Tibial nerve (tissue), 4 donors: Measurements from ENCODE around the gene FBLN2. TPM values are rescaled to one million over a fixed set of nuclear protein-coding genes. Genes with fewer than 3 reads are reported as not detected.

ENCODE experiments used
- DNase-seq, 2 donors: peaks; one replicate each; pipeline ENCODE4 v3.0.0-alpha.2; 2019; ENCODE audit warnings: low spot score in 2 of 2
- H3K27ac ChIP-seq, 4 donors: fragments of 200-600 bp; sonication (generic) in 3 of 4; one replicate each; pipeline ENCODE4 v1.5.1; 2017 to 2019; ENCODE audit warnings: mild to moderate bottlenecking in 1 of 4
- H3K27me3 ChIP-seq, 2 donors: fragments of 200-600 bp; sonication (generic) in 1 of 2; one replicate each; pipeline versions ENCODE4 v1.5.1 to v1.6.0; 2017 to 2019
- H3K36me3 ChIP-seq, 3 donors: fragments of 200-600 bp; sonication (generic); one replicate each; pipeline ENCODE4 v1.5.1; 2018 to 2019
- H3K4me1 ChIP-seq, 4 donors: fragments of 200-600 bp; sonication (generic) in 3 of 4; one replicate each; pipeline ENCODE4 v1.5.1; 2017 to 2019
- H3K4me3 ChIP-seq, 4 donors: fragments of 200-600 bp; sonication (generic) in 3 of 4; one replicate each; pipeline ENCODE4 v1.5.1; 2017 to 2019; ENCODE audit warnings: mild to moderate bottlenecking in 1 of 4, moderate library complexity in 1 of 4
- H3K9me3 ChIP-seq, 4 donors: fragments of 200-600 bp; sonication (generic) in 3 of 4; one replicate each; pipeline ENCODE4 v1.5.1; 2017 to 2019
- CTCF ChIP-seq, 5 experiments: fragments of 200-600 bp in 3 of 5; fragments of 450-650 bp in 2 of 5; sonication (generic) in 3 of 5; IDR thresholded peaks; one replicate each; pipeline ENCODE4 v1.5.1; 2016 to 2019; ENCODE audit warnings: antibody characterized with exemption in 5 of 5, mild to moderate bottlenecking in 3 of 5, moderate library complexity in 2 of 5
- EP300 ChIP-seq, 2 donors: sonication (generic); formaldehyde crosslinking; IDR thresholded peaks; one replicate each; pipeline ENCODE4 v1.6.1; 2017; ENCODE audit warnings: antibody characterized with exemption in 2 of 2, mild to moderate bottlenecking in 1 of 2
- POLR2A ChIP-seq, 2 donors: fragments of 450-650 bp; IDR thresholded peaks; one replicate each; pipeline ENCODE4 v1.6.1; 2017; ENCODE audit warnings: antibody characterized with exemption in 2 of 2, mild to moderate bottlenecking in 2 of 2, moderate library complexity in 2 of 2
- WGBS, 2 donors: methylation state at CpG; one replicate each; pipeline ENCODE4 v1.1.5; 2018; 5-methylcytosine and 5-hydroxymethylcytosine counted together
- total RNA-seq, 4 donors: library from RNA; depleted of rRNA; stranded (reverse); fragments of >200 nt; gene quantifications; one replicate each; pipeline ENCODE4 v1.1.0, GENCODE V29; 2016

The FBLN2 gene
- total RNA-seq, 4 donors from 2014 or later: 185 to 445 (median 240) TPM

DNA sequence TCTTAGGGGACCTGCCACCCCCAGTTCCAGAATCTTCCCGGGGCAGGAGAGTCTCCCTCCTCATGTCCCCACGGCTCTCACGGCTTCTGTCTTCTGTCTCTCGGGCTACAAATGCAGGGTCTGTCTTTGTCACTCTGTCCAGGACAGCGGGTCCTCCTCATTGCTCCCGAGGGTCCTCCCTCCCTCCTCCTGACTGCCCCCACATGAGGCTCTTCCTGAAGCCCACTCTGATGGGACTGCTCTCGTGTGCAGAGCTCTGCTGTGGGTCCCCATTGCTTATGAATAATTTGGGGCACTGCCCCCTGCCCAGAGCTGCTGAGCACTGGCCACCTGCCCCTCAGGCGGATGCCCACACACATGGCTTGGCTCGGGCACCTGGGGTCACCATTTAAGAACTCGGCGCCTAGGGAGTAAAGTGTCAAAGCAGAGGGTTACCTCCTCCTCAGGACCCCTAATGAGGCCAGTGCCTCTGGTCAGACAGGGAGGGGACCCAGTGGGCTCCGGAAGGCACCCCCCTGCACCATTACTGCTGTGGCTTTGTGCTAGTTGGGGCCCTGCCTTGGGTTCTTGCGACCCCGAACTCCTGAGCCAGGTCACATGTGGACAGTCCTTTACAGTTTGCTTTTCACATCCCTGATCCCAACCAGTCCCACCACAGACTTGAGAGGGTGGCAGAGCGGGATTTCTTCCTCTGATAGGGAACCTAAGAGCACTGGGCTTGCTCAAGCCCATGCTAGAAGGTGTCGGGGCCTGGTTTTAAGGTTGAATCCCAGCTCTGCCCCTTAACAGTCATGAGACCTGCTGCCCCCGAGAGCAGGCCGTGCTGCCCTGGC lies 46.8 kb upstream of the FBLN2 start:
- H3K27ac ChIP-seq: no peak overlapping the region
- TF ChIP-seq POLR2A (IDR thresholded peaks at IDR 0.05) (no peak), EP300 (IDR thresholded peaks at IDR 0.05) (no peak), CTCF (IDR thresholded peaks at IDR 0.05) (no peak)
- H3K27me3 ChIP-seq: no peaks in the 10 kb centered on the region
- H3K36me3 ChIP-seq: peaks cover 0 to 45% (median 0%) of the 10 kb centered on the region in 3 donors
- DNase-seq: no peak
- H3K4me1 ChIP-seq: peaks cover 0 to 16% (median 5%) of the 10 kb centered on the region in 4 donors
- no peaks in the 10 kb centered on the region for H3K9me3 ChIP-seq
- no peak overlapping the region for H3K4me3 ChIP-seq
- WGBS, 2 donors: 87 to 90% methylated on average over 17 to 18 of the region's 18 CpGs

GRCh38 chr3:13502791-13503060 lies 46.2 kb upstream of the FBLN2 start:
- Histone ChIP-seq H3K36me3 (peaks cover 0 to 45% (median 0%) of the 10 kb centered on the region in 3 donors), H3K4me3 (no peak overlapping the region), H3K27me3 (no peaks in the 10 kb centered on the region), H3K4me1 (peaks cover 0 to 16% (median 9%) of the 10 kb centered on the region in 4 donors), H3K9me3 (no peaks in the 10 kb centered on the region), H3K27ac (no peak overlapping the region)
- TF ChIP-seq EP300 (IDR thresholded peaks at IDR 0.05): no peak
- TF ChIP-seq CTCF (IDR thresholded peaks at IDR 0.05): no peak
- TF ChIP-seq POLR2A (IDR thresholded peaks at IDR 0.05): no peak
- no peak for DNase-seq
- 97 to 99% methylated on average over 8 of the region's 8 CpGs for WGBS, 2 donors

- TF ChIP-seq CTCF (IDR thresholded peaks at IDR 0.05) (no peak), EP300 (IDR thresholded peaks at IDR 0.05) (no peak), POLR2A (IDR thresholded peaks at IDR 0.05) (no peak)
- Histone ChIP-seq H3K4me1 (peaks cover 0 to 24% (median 8%) of the 10 kb centered on the region in 4 donors), H3K27ac (peak overlapping the region in 2 of 4 donors; percentile 55 to 74), H3K27me3 (no peaks in the 10 kb centered on the region), H3K4me3 (no peak overlapping the region), H3K36me3 (peaks cover 0 to 45% (median 0%) of the 10 kb centered on the region in 3 donors), H3K9me3 (no peaks in the 10 kb centered on the region)
- 76 to 77% methylated on average over 23 of the region's 23 CpGs for WGBS, 2 donors
- DNase-seq: no peak
These were observed 44.6 kb upstream of the FBLN2 start for GRCh38 chr3:13504161-13504831.

- H3K27me3 ChIP-seq: no peaks in the 10 kb centered on the region
- peaks cover 0 to 24% (median 8%) of the 10 kb centered on the region in 4 donors for H3K4me1 ChIP-seq
- peak overlapping the region in 2 of 4 donors; percentile 72 to 74 for H3K27ac ChIP-seq
- 86 to 91% methylated on average over 15 to 16 of the region's 16 CpGs for WGBS, 2 donors
- no peaks in the 10 kb centered on the region for H3K9me3 ChIP-seq
- no peak for DNase-seq
- TF ChIP-seq EP300 (IDR thresholded peaks at IDR 0.05): no peak
- no peak for TF ChIP-seq POLR2A (IDR thresholded peaks at IDR 0.05)
- TF ChIP-seq CTCF (IDR thresholded peaks at IDR 0.05): no peak
- H3K36me3 ChIP-seq: peaks cover 0 to 45% (median 0%) of the 10 kb centered on the region in 3 donors
- no peak overlapping the region for H3K4me3 ChIP-seq
These were observed 43.5 kb upstream of the FBLN2 start for GRCh38 chr3:13505147-13506130.
